Activated CD8-positive, alpha-beta memory T cell treated with anti-CD3 and anti-CD28 coated beads for 4 hours (primary cell): ENCODE results near the gene NSG2.
"Not testable (repeated sequence)": the region's sequence is repeated elsewhere in the genome, so short reads cannot be mapped to it uniquely, and the experiment has no call there.

Source experiments
- DNase-seq, 2 donors: peaks; one replicate each; pipeline ENCODE4 v3.0.0-alpha.2; 2020; ENCODE audit warnings: low read depth in 2 of 2

The NSG2 gene

DNA sequence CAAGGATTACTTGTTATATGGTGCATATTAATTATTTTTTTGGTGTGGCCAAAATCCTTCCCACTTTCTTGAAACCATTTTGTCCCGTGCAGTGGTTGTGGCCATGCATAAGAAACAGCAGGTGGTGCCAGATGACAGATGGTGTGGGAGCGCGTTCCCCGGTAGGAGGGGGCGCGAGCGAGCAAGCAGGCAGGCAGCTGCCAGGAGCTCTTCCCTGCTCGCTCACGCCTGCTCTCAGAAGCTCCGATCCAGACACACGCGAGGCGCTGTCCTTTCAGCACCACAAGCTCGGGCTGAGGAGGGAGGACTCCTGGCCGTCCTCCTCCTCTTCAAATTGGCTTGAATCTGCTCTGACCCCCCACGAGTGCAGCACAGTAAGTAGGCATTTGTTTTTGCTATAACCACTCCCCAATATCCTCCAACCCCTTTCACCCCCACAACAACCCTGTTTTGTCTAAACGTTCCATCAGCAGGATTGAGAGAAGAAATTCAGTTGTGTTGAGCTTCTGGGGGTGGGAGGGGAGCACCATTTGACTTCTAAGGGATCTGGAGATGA is at the start of gene NSG2:
TSS of gene NSG2 (plus strand) at position 237 of the 556 bp plus-strand sequence. CDS start 1,050 bp downstream, outside the sequence.
- no peak for DNase-seq

DNA sequence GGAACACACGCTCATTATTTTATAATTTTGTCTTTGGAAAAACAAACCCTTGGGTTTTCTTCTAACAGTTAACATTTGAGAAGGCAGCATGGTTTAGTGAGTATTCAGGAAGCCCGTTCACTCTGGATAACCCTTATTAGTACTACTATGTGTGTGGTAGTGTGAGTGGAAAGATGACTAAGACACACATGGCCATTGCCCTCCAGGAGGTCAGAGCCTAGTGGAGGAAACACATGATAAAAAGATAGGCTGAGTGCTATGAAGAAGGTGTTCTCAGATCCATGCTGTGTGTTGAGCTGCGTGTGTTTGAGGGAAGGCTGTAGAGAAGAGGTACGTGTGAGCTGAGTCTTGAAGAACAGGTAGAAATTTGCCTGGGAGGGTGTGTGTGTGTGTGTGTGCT is 48.2 kb upstream of the NSG2 start:
- DNase-seq: no peak

GRCh38 chr5:173998531-173998930 is 47.0 kb upstream of the NSG2 start:
- DNase-seq: no peak

GRCh38 chr5:174000076-174000475 is 45.4 kb upstream of the NSG2 start:
- DNase-seq: no peak

DNA sequence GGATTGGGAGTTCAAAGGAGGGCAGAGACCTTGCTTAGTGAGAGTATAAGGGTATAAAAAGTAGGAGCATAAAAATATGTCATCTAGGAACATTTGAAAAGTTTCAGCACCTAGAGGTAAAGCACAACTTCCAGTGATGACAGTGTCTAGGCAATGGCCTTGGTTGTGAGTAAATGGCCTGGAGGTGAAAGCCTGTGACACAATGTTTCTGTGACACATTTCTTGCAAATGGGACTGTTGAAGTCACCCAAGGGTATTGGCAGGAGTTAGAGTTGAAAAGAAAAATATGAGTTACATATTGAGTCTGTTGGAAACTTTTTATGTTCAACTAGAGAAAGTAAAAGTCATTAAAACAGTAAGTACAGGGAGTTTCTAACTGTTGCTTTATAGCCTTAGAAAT is 41.7 kb upstream of the NSG2 start:
- no peak for DNase-seq

GRCh38 chr5:174008922-174009321 is 36.6 kb upstream of the NSG2 start:
- DNase-seq: no peak

DNA sequence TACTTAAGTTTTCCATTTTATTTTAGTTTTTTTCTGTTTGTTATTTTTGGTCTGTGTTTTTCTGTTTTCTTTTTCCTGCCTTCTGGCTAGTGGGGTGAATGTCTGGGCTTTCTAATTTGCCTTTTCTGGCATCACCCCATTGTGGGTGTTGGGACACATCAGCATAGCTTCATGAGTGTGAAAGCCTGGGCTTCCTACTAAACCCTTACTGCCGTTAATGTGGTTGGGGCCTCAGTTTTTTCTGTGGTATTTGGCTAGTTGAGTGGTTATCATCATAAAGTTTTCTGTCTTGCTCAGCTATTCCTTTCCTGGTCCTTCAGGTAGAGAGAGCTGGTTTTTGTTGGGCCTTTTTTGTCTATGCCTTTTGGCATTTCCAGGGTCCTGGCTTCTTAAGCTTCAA is 35.1 kb upstream of the NSG2 start:
- DNase-seq: no peak

GRCh38 chr5:174011441-174011840 is 34.1 kb upstream of the NSG2 start:
- DNase-seq: no peak

DNA sequence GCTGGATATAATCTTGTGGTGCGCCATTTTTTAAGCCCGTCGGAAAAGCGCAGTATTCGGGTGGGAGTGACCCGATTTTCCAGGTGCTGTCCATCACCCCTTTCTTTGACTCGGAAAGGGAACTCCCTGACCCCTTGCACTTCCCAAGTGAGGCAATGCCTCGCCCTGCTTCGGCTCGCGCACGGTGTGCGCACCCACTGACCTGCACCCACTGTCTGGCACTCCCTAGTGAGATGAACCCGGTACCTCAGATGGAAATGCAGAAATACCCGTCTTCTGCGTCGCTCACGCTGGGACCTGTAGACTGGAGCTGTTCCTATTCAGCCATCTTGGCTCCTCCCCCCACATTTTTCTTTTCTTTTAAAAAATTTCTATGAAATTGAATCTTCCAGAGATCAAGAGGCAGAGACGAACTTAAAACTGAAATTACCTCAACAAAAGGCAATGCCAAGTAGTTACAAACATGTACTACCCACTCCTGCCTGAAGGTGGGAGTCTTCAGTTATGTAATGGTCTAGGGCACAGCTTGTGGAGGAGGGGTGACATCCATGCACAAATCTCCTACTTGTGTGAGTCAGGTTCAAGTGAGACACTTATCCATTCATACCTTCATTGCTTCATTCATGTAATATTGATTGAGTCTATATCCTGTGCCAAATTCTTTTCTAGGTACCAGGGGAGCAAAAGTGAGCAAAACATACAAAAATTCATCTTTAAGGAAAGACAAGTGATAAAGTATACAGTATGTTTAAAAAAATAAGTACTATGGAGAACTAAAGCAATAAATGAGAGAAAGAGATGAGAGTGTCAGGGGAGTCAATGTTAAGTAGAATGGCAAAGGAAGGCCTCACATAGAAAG is 25.2 kb upstream of the NSG2 start:
- DNase-seq: not testable (repeated sequence)

DNA sequence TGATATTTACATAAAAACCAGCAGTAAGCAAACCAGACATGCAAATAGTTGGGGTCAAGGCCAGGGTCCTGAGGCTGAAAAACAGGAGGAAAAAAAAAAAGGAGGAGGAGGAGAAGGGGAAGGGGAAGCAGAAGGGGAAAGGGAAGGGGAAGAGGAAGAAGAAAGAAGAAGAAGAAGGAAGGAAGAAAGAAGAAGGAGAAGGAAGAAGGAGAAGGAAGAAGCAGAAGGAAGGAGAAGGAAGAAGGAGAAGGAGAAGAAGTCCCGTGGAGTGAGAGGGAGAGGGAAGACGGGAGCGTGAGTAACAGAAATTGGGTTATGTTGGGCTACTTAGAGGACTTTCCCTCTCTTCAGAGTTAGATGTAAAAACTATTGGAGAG is 24.6 kb upstream of the NSG2 start:
- no peak for DNase-seq

DNA sequence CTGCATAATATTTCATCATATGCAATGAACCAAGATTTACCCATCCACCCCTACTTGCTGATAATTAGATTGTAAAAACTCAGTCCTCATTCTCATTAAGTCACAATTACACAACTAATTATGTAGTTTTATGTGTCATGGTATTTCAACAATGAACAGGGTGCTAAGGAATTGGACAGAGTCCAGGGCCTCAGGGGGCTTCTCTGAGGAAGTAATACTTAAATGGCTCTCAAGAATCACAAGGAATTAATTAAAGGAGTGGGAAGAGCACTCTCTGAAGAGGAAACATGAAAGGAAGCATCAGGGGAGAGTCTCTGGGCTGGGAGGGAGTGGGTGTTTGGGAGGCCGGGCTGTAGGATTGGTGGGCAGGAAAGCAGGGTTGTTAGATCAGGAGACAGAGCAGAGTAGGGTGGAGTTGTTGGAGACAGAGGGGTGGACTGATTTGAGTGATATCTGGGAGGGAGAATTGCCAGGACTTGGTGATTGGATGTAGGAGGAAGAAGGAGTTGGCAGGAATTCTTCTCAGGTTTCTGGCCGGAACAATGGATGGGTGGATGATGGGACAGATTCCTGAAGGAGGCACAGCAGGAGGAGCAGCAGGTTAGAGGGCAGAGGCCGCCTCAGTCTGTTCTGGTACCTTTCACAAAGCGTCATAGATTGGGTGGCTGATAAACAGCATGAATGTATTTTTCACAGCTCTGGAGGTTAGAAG is 23.0 kb upstream of the NSG2 start:
- DNase-seq: no peak

DNA sequence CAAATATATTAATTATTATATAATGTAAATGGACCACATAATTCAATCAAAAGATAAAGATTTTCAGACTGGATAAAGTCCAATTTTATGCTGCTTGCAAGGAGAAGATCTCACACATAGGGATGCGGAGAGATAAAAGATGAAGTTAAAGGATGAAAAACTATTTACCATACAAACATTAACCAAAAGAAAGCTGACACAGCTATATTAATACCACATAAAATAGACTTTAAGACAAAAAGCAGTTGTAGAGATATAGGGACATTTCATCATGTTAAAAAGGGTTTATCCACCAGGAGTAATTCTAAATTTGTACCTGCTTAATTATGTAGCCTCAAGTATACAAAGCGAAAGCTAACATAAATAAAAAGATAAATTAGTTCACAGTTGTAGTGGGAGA is 15.2 kb upstream of the NSG2 start:
- DNase-seq: no peak

GRCh38 chr5:174044466-174045254 is 846 bp upstream of the NSG2 start:
- DNase-seq: no peak

DNA sequence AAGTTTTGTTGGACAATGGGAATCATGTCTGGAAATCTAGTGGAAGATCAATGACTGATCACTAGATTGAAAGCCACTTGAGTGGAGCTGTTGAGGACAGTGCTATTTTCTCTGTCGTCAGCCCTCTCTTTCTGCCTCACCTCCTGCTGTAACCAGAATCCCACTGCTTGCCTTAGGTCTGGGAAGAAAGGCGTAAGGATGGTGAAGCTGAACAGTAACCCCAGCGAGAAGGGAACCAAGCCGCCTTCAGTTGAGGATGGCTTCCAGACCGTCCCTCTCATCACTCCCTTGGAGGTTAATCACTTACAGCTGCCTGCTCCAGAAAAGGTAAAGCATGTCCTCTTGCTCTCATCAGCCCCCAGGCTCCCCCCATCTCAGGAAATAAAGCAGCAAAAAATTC is 1.1 kb downstream of the NSG2 start:
- no peak for DNase-seq

DNA sequence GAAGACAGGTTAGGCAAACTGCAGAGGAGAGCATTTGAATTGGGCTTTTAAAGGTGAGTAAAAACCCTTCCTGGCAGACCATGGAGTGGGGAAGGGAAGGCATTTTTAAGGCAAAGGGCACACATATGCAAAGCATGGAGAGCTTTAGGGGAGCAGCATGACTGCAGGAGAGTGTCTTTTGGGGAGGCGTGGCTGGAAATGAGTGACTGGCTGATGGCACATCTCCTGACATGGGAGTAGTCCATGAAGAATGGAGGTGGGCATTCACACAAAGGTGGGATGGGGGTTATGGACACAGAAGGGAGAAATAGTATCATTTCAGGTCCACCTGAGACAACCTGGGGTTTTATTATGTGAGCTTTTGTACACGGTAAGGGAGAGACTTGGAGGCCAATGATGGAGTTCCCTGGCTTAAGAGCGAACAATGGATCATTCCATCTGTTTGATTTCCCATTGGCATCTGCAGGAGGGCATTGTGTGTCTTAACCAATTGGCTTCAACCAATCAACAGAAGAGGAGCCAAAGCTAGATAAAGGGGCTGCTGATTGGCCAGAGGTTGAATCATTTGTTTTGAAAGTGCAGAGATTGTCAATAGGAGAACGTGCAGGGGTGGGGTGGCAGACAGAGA is 2.1 kb downstream of the NSG2 start:
- no peak for DNase-seq

GRCh38 chr5:174052636-174053035 is 7.1 kb downstream of the NSG2 start:
- no peak for DNase-seq

- DNase-seq: no peak
Measured at GRCh38 chr5:174053905-174054304, 8.4 kb downstream of the NSG2 start.

GRCh38 chr5:174056064-174056847 is 10.8 kb downstream of the NSG2 start:
- DNase-seq: no peak

- DNase-seq: no peak
Measured at GRCh38 chr5:174057206-174057605, 11.7 kb downstream of the NSG2 start.

DNA sequence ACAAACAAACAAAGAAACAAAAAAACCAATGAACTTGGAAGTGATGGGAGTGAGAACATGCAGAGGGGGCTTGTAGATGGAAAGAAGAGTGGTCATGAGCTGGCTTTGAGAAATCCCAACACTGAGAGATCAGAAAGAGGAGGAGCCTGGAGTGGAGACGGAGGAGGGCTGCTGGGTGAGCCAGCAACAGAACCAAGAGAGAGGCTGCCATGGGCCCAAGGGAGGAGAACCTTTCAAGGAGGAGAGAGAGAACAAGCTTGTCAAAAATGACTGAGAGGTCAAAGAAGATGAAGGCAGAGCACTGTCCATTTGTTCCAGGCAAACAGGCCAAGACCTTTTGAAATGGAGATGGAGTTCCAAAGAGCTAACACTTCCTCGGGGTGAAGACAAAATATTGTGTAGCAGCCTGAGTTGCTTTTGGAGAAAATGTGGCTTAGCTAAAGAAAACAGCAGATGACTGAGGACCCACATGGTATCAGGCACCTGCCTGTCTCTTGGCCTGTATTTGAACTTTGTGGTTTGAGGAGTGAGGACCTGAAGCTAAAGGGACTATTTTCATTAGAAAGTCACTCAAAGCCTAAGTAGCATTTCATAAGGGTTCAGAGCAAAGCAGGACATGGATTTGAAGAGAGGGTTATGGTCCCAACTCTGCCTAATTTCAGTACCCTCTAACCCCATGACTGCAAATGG is 13.1 kb downstream of the NSG2 start:
- no peak for DNase-seq
